ENCODE measurements around the gene HNRNPA3. TPM values are rescaled to one million over a fixed set of nuclear protein-coding genes. Genes with fewer than 3 reads are reported as not detected.

Gene HNRNPA3
- total and polyA plus RNA-seq, 2 of the 13 experiments (the other 11 are each of a cell fraction or from before 2014, with no cell fraction given): 73.3 to 97.7 TPM

- no peak for TF ChIP-seq ZNF280B (CRISPR knock-in tag; IDR thresholded peaks at IDR 0.05; ENCODE audit: borderline replicate concordance)
- no peak for TF ChIP-seq ZNF468 (CRISPR knock-in tag; IDR thresholded peaks at IDR 0.05)
- TF ChIP-seq NR3C1 (CRISPR knock-in tag; IDR thresholded peaks at IDR 0.05): no peak
- TF ChIP-seq CENPBD1 (CRISPR knock-in tag; IDR thresholded peaks at IDR 0.05; ENCODE audit: borderline replicate concordance, low read depth): no peak
- TF ChIP-seq PBX2 (CRISPR knock-in tag; IDR thresholded peaks at IDR 0.05): no peak
- TF ChIP-seq ARNTL (CRISPR knock-in tag; IDR thresholded peaks at IDR 0.05): no peak
- no peak for TF ChIP-seq DBP (CRISPR knock-in tag; IDR thresholded peaks at IDR 0.05; ENCODE audit: not compliant biosample characterization)
- TF ChIP-seq MED1 (CRISPR knock-in tag; IDR thresholded peaks at IDR 0.05): peak; percentile 68
- TF ChIP-seq RFXANK (CRISPR knock-in tag; IDR thresholded peaks at IDR 0.05): no peak
- peak; percentile 57 for TF ChIP-seq HNF4A (CRISPR knock-in tag; IDR thresholded peaks at IDR 0.05)
- no peak for TF ChIP-seq HOXA5 (CRISPR knock-in tag; IDR thresholded peaks at IDR 0.05)
- no peak for TF ChIP-seq JUN (CRISPR knock-in tag; IDR thresholded peaks at IDR 0.05)
- TF ChIP-seq HNRNPL (IDR thresholded peaks at IDR 0.05; ENCODE audit: low read depth, low read length): no peak
- TF ChIP-seq MEIS2 (CRISPR knock-in tag; IDR thresholded peaks at IDR 0.05): no peak
- no peak for TF ChIP-seq THYN1 (CRISPR knock-in tag; IDR thresholded peaks at IDR 0.05; ENCODE audit: borderline replicate concordance, low read depth)
- no peak for TF ChIP-seq PAWR (CRISPR knock-in tag; IDR thresholded peaks at IDR 0.05; ENCODE audit: borderline replicate concordance)
- TF ChIP-seq ZNF275 (CRISPR knock-in tag; IDR thresholded peaks at IDR 0.05; ENCODE audit: borderline replicate concordance): no peak
- TF ChIP-seq U2AF2 (IDR thresholded peaks at IDR 0.05; ENCODE audit: low read depth, low read length): no peak
- TF ChIP-seq ZNF12 (CRISPR knock-in tag; IDR thresholded peaks at IDR 0.05): no peak
- no peak for TF ChIP-seq KLF12 (CRISPR knock-in tag; IDR thresholded peaks at IDR 0.05; ENCODE audit: borderline replicate concordance)
- TF ChIP-seq ZSCAN25 (CRISPR knock-in tag; IDR thresholded peaks at IDR 0.05): no peak
- TF ChIP-seq FOXC1 (CRISPR knock-in tag; IDR thresholded peaks at IDR 0.05; ENCODE audit: borderline replicate concordance): no peak
- no peak for TF ChIP-seq ZNF513 (CRISPR knock-in tag; conservative IDR thresholded peaks at IDR 0.05)
Measured at GRCh38 chr2:177265824-177266817, 53.5 kb downstream of the HNRNPA3 start (continued).

Data from HepG2 (cell line).